NT2/D1 (cell line): Measurements from ENCODE around the gene WDR64.

ENCODE experiments used
- SUZ12 ChIP-seq: IDR thresholded peaks from 2 replicates; pipeline ENCODE4 v1.6.1; 2011; ENCODE audit not compliant: insufficient read length, insufficient read depth; ENCODE audit errors: extremely low read depth
- YY1 ChIP-seq: IDR thresholded peaks from 2 replicates; pipeline ENCODE4 v1.6.1; 2011; ENCODE audit not compliant: insufficient read length, insufficient read depth
- ZNF274 ChIP-seq: IDR thresholded peaks from 2 replicates; pipeline ENCODE4 v1.6.1; 2011; ENCODE audit warnings: mild to moderate bottlenecking, low read depth, low read length

- TF ChIP-seq SUZ12 (no peak), ZNF274 (no peak), YY1 (no peak)
Measured at GRCh38 chr1:241778117-241778516, 126.0 kb downstream of the WDR64 start.
